OCI-LY1 (cell line): ENCODE data around the gene FUBP1.

ENCODE experiments used
- H2AFZ ChIP-seq: fragments of 200-600 bp; sonication (generic), shearing (Covaris generic); 2 replicates; pipeline ENCODE4 v1.6.0; 2014; ENCODE audit warnings: antibody characterized with exemption, mild to moderate bottlenecking, low read length
- H3F3A ChIP-seq: fragments of 200-600 bp; sonication (generic), shearing (Covaris generic); 2 replicates; pipeline ENCODE4 v1.6.0; 2014; ENCODE audit warnings: mild to moderate bottlenecking, antibody characterized with exemption, low read length, moderate library complexity; ENCODE audit not compliant: insufficient read depth
- H3K27ac ChIP-seq: fragments of 200-600 bp; sonication (generic); 2 replicates; pipeline ENCODE4 v1.5.1; 2014; ENCODE audit warnings: low read length, mixed run types, mild to moderate bottlenecking, low read depth; ENCODE audit not compliant: poor library complexity, severe bottlenecking
- H3K27me3 ChIP-seq: fragments of 200-600 bp; sonication (generic); 2 replicates; pipeline ENCODE4 v1.6.0; 2014; ENCODE audit warnings: antibody characterized with exemption, mild to moderate bottlenecking, low read length, moderate library complexity; ENCODE audit not compliant: insufficient read depth
- H3K36me3 ChIP-seq: fragments of 200-600 bp; sonication (generic); 2 replicates; pipeline ENCODE4 v1.6.1; 2014; ENCODE audit warnings: mild to moderate bottlenecking, antibody characterized with exemption, low read length, moderate library complexity, mixed read lengths; ENCODE audit not compliant: insufficient read depth
- H3K4me1 ChIP-seq: fragments of 200-600 bp; sonication (generic); 2 replicates; pipeline ENCODE4 v1.5.1; 2014; ENCODE audit warnings: mild to moderate bottlenecking, low read length, moderate library complexity; ENCODE audit not compliant: insufficient read depth, severe bottlenecking
- H3K4me2 ChIP-seq: fragments of 200-600 bp; sonication (generic), shearing (Covaris generic); 2 replicates; pipeline ENCODE4 v1.6.1; 2014; ENCODE audit warnings: low read length
- H3K4me3 ChIP-seq: fragments of 200-600 bp; sonication (generic); 2 replicates; pipeline ENCODE4 v1.5.1; 2014; ENCODE audit warnings: low read length, low read depth, mild to moderate bottlenecking, mixed read lengths; ENCODE audit not compliant: poor library complexity, severe bottlenecking
- H3K79me2 ChIP-seq: fragments of 200-600 bp; shearing (Covaris generic); 2 replicates; pipeline ENCODE4 v1.6.1; 2016; ENCODE audit warnings: mixed run types, low read length, mixed read lengths; ENCODE audit not compliant: insufficient read depth
- H3K9ac ChIP-seq: fragments of 200-600 bp; sonication (generic), shearing (Covaris generic); 2 replicates; pipeline ENCODE4 v1.6.1; 2014; ENCODE audit warnings: mild to moderate bottlenecking, low read length, mixed read lengths
- H3K9me2 ChIP-seq: fragments of 200-600 bp; sonication (generic), shearing (Covaris generic); 2 replicates; pipeline ENCODE4 v1.6.1; 2014; ENCODE audit warnings: low read depth, mild to moderate bottlenecking, low read length, mixed read lengths
- H3K9me3 ChIP-seq: fragments of 200-600 bp; shearing (Covaris generic); 2 replicates; pipeline ENCODE4 v1.6.1; 2014; ENCODE audit warnings: low read length, mixed read lengths
- H4K20me1 ChIP-seq: fragments of 200-600 bp; sonication (generic), shearing (Covaris generic); 2 replicates; pipeline ENCODE4 v1.6.0; 2016; ENCODE audit warnings: mild to moderate bottlenecking, low read length; ENCODE audit not compliant: insufficient read depth
- EZH2 ChIP-seq: fragments of 200-600 bp; sonication (generic), shearing (Covaris generic); IDR thresholded peaks from 2 replicates; pipeline ENCODE4 v1.8.0; 2017; ENCODE audit warnings: borderline replicate concordance, mixed run types, mild to moderate bottlenecking, antibody characterized with exemption, low read length, moderate library complexity, mixed read lengths
- TF ChIP-seq, protein P1 (sequence below): fragments of 200-600 bp; sonication (generic), shearing (Covaris generic); IDR thresholded peaks from 2 replicates; pipeline ENCODE4 v1.5.1; 2017; ENCODE audit warnings: mild to moderate bottlenecking, antibody characterized with exemption, low read length, moderate library complexity, mixed read lengths

The FUBP1 gene

DNA sequence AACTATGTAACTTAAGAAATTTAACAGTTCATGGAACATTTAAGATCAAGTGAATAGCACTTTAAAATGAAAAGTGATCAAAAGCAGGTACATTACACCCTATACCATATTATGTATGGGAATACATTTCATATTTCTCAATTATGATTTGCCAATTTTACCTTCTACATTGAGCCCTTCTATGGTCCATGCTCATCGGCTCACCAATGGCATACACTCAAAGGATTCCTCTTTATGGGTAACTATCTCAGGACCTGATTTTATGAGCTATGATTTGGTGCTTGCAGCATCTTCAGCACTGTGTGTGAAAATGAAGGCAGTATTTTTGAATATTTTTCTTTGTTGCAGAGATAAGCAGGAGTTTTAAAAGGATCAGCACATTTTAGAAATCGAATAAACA is 33.5 kb downstream of the FUBP1 start:
- TF ChIP-seq, protein P1, sequence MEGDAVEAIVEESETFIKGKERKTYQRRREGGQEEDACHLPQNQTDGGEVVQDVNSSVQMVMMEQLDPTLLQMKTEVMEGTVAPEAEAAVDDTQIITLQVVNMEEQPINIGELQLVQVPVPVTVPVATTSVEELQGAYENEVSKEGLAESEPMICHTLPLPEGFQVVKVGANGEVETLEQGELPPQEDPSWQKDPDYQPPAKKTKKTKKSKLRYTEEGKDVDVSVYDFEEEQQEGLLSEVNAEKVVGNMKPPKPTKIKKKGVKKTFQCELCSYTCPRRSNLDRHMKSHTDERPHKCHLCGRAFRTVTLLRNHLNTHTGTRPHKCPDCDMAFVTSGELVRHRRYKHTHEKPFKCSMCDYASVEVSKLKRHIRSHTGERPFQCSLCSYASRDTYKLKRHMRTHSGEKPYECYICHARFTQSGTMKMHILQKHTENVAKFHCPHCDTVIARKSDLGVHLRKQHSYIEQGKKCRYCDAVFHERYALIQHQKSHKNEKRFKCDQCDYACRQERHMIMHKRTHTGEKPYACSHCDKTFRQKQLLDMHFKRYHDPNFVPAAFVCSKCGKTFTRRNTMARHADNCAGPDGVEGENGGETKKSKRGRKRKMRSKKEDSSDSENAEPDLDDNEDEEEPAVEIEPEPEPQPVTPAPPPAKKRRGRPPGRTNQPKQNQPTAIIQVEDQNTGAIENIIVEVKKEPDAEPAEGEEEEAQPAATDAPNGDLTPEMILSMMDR: no peak
- TF ChIP-seq EZH2: no peak
- no peak overlapping the region for H2AFZ ChIP-seq
- no peaks in the 10 kb centered on the region for H3K79me2 ChIP-seq
- H3F3A ChIP-seq: no peaks in the 10 kb centered on the region
- H3K36me3 ChIP-seq: peaks cover 85% of the 10 kb centered on the region
- H3K4me3 ChIP-seq: no peak overlapping the region
- no peak overlapping the region for H3K4me2 ChIP-seq
- H3K9ac ChIP-seq: no peak overlapping the region
- no peak overlapping the region for H3K27ac ChIP-seq
- H3K27me3 ChIP-seq: no peaks in the 10 kb centered on the region
- H3K4me1 ChIP-seq: no peaks in the 10 kb centered on the region
- H3K9me2 ChIP-seq: no peaks in the 10 kb centered on the region
- H4K20me1 ChIP-seq: peaks cover under 1% of the 10 kb centered on the region; the same call in 1 of the 2 replicates
- no peaks in the 10 kb centered on the region for H3K9me3 ChIP-seq

DNA sequence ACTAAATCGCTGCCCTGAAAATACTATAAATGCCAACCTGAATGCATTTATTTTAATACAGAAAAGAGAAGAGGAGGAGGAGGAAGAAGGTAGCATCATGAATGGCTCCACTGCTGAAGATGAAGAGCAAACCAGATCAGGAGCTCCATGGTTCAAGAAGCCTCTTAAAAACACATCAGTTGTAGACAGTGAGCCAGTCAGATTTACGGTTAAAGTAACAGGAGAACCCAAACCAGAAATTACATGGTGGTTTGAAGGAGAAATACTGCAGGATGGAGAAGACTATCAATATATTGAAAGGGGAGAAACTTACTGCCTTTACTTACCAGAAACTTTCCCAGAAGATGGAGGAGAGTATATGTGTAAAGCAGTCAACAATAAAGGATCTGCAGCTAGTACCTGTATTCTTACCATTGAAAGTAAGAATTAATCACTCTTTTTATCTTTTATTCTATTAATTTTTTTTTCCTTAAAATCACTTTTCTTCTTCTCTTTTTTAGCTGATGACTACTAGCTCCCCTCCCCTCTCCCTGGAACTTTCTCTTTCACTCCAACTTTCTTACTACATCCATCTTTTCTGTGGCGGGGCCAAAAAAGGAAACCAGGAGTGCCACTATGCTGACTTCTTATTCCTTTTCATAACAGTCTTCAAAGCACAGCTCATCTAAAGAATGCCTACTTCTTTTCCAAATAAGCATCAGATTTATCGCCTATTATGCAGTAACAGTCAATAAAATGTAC is 36.3 kb downstream of the FUBP1 start:
- Histone ChIP-seq H3K36me3 (peaks cover 57% of the 10 kb centered on the region), H3F3A (no peaks in the 10 kb centered on the region)
- TF ChIP-seq EZH2: no peak
- TF ChIP-seq, protein P1: no peak

DNA sequence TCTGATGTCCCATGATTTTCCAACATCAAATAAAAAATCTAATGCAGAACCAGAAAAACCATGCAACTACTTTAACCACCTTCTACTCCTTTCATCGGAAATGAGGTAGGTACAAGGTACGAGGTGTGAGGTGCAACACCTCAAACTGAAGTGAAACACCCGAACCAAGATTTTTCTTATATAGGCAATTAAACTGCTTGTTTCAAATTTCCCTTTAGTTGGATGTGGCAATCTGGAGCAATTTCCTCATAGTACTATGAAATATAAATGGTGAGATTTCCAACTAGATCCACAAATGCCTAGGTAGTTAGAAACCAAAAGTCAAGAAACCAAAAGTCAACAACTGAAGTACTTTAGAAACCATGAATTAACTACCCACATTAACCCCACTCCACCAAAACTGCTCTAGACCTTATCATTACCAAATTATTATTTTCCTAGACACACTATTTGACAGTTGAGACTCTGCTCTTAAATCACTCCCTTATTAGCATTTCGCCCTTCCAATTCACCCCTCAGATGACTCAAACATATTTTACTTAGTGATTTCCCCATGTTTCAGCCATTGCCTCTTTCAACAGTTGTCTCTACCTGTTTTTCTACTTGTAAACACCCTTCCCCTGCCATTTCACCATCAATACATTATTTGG is 37.8 kb downstream of the FUBP1 start:
- no peak overlapping the region for H3K4me3 ChIP-seq
- H3K9ac ChIP-seq: no peak overlapping the region
- no peaks in the 10 kb centered on the region for H3K4me1 ChIP-seq
- peaks cover 42% of the 10 kb centered on the region for H3K36me3 ChIP-seq
- H4K20me1 ChIP-seq: no peaks in the 10 kb centered on the region
- no peaks in the 10 kb centered on the region for H3K27me3 ChIP-seq
- no peak overlapping the region for H3K4me2 ChIP-seq
- H3K9me2 ChIP-seq: no peaks in the 10 kb centered on the region
- H3K9me3 ChIP-seq: no peaks in the 10 kb centered on the region
- H3K79me2 ChIP-seq: no peaks in the 10 kb centered on the region
- no peak overlapping the region for H3K27ac ChIP-seq
- TF ChIP-seq EZH2: no peak
- TF ChIP-seq, protein P1: no peak
- H2AFZ ChIP-seq: no peak overlapping the region
- no peaks in the 10 kb centered on the region for H3F3A ChIP-seq

More for the DNA sequence above, 36.3 kb downstream of the FUBP1 start:
- no peak overlapping the region for H3K27ac ChIP-seq
- H3K9me2 ChIP-seq: no peaks in the 10 kb centered on the region
- no peaks in the 10 kb centered on the region for H3K9me3 ChIP-seq
- no peaks in the 10 kb centered on the region for H3K4me1 ChIP-seq
- H3K27me3 ChIP-seq: no peaks in the 10 kb centered on the region
- no peak overlapping the region for H3K4me2 ChIP-seq
- H3K4me3 ChIP-seq: no peak overlapping the region
- no peaks in the 10 kb centered on the region for H3K79me2 ChIP-seq
- no peak overlapping the region for H3K9ac ChIP-seq
- no peaks in the 10 kb centered on the region for H4K20me1 ChIP-seq
- H2AFZ ChIP-seq: no peak overlapping the region
